Subcutaneous adipose tissue (tissue), 4 donors: ENCODE results near the gene ADCY3. TPM values are rescaled to one million over a fixed set of nuclear protein-coding genes. Genes with fewer than 3 reads are reported as not detected.

Experiments
- CTCF ChIP-seq: fragments of 450-650 bp; IDR thresholded peaks from one replicate; pipeline ENCODE4 v1.5.1; 2016; ENCODE audit warnings: low read depth, mild to moderate bottlenecking, control low read depth, antibody characterized with exemption, moderate library complexity
- total RNA-seq, 4 donors: library from RNA; depleted of rRNA; stranded (reverse); fragments of >200 nt; gene quantifications; one replicate each; pipeline ENCODE4 v1.1.0, GENCODE V29; 2016

The ADCY3 gene
- total RNA-seq, 4 donors from 2014 or later = 39.2 to 133 (median 74.5) TPM

- no peak for TF ChIP-seq CTCF
Measured at GRCh38 chr2:24886126-24886501, 33.9 kb downstream of the ADCY3 start.

DNA sequence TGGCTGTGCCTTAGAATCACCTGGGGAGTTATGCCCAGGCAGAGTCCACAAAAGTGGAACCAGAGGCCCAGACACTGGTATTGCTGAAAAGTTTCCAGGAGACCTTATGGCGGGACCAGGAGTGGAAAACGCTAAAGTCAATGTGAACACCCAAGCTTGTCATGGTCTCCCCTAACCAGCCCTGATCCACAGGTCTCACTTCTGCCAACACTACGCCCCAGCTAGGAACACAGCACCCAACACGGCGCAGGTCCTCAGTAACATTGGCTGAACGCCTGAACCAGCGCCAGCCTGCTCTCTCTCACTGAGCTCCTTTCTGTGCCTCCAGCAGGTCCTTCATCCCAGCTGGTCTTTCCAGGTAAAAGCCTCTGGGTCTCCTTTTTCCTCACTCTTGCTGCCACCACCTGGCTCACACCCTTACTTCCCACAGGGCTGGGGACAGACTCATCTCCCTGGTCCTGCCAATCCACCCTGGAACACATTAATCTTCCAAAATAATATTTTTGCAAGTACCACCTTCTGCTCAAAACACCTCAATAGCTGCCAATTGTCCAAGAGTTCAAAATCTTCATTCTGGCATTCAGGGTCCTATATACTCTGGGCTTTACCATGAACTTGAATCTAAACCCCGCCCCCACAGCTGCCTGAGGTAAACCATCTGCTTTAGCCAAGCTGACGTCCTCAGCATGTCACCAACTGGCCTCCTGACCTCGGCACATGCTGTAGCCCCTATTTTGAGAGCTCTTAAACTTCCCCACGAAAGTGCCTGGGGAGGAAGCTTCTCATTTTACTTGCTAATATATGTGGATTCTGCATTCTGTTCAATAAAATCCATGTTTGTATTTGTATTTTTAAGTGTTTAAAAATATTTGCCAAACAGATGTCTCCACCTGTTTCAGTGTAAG lies 34.6 kb downstream of the ADCY3 start:
- TF ChIP-seq CTCF = no peak

- TF ChIP-seq CTCF = no peak
Measured at GRCh38 chr2:24883946-24884345, 36.1 kb downstream of the ADCY3 start.

DNA sequence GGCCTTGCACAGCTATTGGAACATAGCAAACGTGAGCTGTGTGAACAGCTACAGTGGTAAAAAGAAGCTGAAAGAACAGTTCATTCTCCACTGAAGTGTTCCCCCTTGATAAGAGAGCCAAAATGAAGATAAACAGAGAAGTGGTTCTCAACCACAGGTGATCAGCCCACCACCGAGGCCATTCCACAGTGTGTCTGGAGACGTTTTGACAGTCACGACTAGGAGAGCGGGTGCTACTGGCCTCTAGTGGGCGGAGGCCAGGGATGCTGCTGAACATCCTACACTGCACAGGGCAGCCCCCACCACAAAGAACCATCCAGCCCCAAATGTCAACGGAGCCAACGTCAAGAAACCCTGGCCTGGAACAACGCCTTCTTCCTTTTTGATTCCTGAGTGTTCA lies 38.4 kb downstream of the ADCY3 start:
- TF ChIP-seq CTCF = no peak

DNA sequence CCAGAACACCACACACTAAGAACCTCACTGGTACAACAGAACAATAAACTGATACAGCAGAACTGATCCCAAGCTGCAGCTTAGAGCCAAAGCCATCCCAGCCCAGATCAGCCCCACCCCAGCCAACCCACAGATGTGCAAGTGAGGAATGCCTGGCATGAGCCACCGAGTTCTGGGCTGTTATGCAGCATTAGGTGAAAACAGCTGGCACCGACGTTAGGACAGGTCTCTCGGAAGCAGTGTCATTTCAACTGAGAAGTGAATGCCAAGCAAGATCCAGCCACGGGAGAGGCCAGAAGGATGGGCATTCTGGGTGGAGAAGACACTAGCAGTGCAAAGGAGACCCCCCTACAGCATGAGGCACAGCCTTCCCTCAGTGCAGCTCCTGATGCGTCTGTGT lies 38.9 kb downstream of the ADCY3 start:
- no peak for TF ChIP-seq CTCF

DNA sequence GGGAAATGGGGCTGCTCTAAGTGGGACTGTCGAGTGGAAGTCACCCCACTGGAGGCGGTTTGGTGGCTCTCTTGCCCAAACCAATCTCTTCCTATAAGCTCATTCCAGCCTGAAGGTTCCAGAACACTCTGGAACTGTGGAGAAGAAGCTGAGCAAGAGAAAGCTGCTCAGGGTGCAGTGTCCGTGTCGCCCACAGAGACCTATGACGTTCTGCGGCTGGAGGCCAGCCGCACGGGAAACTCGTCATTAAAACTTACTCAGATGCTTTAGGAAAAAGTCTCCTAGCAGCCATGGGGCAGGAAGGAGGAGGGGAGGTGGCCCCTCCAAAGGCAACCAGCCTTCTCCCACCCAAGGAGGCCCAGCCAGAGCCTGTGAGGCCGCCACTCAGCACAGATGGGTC lies 41.7 kb downstream of the ADCY3 start:
- TF ChIP-seq CTCF = no peak

DNA sequence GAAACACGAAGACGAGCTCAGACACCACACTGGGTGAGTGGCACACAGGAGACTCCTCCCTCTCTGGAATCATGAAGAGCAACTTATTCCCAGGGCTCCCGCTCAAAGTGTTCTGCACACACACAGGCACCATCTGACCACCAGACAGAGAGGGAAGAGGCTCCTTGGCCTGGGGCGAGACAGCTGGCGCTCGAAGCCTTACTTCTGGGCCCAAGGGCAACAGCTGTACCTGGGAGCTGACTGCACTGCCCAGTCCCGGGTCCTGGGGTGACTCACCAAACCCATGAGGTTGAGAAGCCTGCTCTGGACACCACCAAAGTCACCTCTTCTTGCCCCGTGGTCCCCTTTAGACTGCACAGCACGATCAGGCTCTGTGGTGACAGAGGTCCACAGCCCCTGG lies 42.4 kb downstream of the ADCY3 start:
- no peak for TF ChIP-seq CTCF
